ENCODE measurements around the gene ALB. TPM values are rescaled to one million over a fixed set of nuclear protein-coding genes. Genes with fewer than 3 reads are reported as not detected.

The ALB gene
- total RNA-seq, 2 donors from 2014 or later, result 0.41 TPM; not detected in 1

- DNase-seq (ENCODE audit: low spot score), result no peak
These were observed 15.3 kb downstream of the ALB start for GRCh38 chr4:73419106-73420038.

DNA sequence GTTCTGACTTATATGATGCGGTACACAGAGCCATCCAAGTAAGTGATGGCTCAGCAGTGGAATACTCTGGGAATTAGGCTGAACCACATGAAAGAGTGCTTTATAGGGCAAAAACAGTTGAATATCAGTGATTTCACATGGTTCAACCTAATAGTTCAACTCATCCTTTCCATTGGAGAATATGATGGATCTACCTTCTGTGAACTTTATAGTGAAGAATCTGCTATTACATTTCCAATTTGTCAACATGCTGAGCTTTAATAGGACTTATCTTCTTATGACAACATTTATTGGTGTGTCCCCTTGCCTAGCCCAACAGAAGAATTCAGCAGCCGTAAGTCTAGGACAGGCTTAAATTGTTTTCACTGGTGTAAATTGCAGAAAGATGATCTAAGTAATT, 16.5 kb downstream of the ALB start:
- TF ChIP-seq, protein P1, sequence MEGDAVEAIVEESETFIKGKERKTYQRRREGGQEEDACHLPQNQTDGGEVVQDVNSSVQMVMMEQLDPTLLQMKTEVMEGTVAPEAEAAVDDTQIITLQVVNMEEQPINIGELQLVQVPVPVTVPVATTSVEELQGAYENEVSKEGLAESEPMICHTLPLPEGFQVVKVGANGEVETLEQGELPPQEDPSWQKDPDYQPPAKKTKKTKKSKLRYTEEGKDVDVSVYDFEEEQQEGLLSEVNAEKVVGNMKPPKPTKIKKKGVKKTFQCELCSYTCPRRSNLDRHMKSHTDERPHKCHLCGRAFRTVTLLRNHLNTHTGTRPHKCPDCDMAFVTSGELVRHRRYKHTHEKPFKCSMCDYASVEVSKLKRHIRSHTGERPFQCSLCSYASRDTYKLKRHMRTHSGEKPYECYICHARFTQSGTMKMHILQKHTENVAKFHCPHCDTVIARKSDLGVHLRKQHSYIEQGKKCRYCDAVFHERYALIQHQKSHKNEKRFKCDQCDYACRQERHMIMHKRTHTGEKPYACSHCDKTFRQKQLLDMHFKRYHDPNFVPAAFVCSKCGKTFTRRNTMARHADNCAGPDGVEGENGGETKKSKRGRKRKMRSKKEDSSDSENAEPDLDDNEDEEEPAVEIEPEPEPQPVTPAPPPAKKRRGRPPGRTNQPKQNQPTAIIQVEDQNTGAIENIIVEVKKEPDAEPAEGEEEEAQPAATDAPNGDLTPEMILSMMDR (IDR thresholded peaks at IDR 0.05), result no peak
- Histone ChIP-seq H3K36me3 (no peaks in the 10 kb centered on the region), H3K27ac (no peak overlapping the region), H3K9me3 (no peaks in the 10 kb centered on the region), H3K27me3 (no peaks in the 10 kb centered on the region), H3K4me3 (no peak overlapping the region), H3K4me1 (no peaks in the 10 kb centered on the region)
- no peak for DNase-seq (ENCODE audit: low spot score)

More at GRCh38 chr4:73419106-73420038, 15.3 kb downstream of the ALB start:
- H3K36me3 ChIP-seq, result no peaks in the 10 kb centered on the region
- H3K27ac ChIP-seq, result no peak overlapping the region
- H3K9me3 ChIP-seq, result no peaks in the 10 kb centered on the region
- H3K4me1 ChIP-seq, result no peaks in the 10 kb centered on the region
- no peak overlapping the region for H3K4me3 ChIP-seq
- H3K27me3 ChIP-seq, result no peaks in the 10 kb centered on the region
- TF ChIP-seq, protein P1 (IDR thresholded peaks at IDR 0.05), result no peak

DNA sequence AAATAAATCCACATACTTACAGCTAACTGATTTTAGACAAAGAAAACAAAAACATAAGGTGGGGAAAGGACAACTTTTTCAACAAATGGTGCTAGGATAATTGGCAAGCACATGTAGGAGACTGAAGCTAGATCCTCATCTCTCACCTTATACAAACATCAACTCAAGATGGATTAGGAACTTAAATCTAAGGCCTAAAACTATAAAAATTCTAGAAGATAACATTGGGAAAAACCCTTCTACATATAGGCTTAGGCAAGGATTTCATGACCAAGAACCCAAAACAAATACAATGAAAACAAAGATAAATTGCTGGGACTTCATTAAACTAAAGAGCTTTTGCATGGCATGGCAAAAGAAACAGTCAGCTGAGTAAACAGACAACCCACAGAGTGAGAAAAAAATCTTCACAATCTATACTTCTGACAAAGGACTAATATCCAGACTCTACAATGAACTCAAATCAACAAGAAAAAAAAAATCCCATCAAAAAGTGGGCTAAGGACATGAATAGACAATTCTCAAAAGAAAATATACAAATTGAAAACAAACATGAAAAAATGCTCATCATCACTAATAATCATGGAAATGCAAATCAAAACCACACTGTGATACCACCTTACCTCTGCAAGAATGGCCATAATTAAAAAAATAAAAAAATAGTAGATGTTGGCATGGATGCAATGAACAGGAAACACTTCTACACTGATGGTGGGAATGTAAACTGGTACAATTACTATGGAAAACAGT, 17.8 kb downstream of the ALB start:
- Histone ChIP-seq H3K4me1 (no peaks in the 10 kb centered on the region), H3K36me3 (no peaks in the 10 kb centered on the region), H3K9me3 (no peaks in the 10 kb centered on the region), H3K27ac (no peak overlapping the region), H3K27me3 (no peaks in the 10 kb centered on the region), H3K4me3 (no peak overlapping the region)
- TF ChIP-seq, protein P1 (IDR thresholded peaks at IDR 0.05), result no peak
- DNase-seq (ENCODE audit: low spot score), result no peak

- H3K4me1 ChIP-seq, result no peaks in the 10 kb centered on the region
- H3K9me3 ChIP-seq, result no peaks in the 10 kb centered on the region
- H3K27ac ChIP-seq, result no peak overlapping the region
- DNase-seq (ENCODE audit: low spot score), result no peak
- no peak overlapping the region for H3K4me3 ChIP-seq
- TF ChIP-seq, protein P1 (IDR thresholded peaks at IDR 0.05), result no peak
- H3K27me3 ChIP-seq, result no peaks in the 10 kb centered on the region
- no peaks in the 10 kb centered on the region for H3K36me3 ChIP-seq
These were observed 18.3 kb downstream of the ALB start for GRCh38 chr4:73422458-73422752.

DNA sequence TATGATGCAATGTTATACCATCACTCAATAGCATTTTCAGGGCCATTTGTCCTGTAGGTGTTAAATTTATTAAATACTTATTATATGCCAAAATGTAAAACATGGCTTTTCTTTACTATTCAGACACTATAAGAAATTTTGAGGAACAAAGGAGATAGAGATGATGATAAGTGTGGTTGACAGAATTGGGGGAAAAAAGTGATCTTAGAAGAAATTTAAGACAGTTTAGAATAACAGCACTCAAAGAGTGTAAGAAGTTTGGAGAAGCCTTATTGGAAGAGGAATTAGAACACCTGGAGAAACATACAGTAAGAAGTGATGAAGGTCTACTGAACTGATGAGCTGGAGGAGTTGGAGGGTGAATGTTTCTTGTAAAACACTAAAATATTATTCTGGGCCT, 19.1 kb downstream of the ALB start:
- no peak for DNase-seq (ENCODE audit: low spot score)
- H3K4me3 ChIP-seq, result no peak overlapping the region
- no peaks in the 10 kb centered on the region for H3K4me1 ChIP-seq
- H3K36me3 ChIP-seq, result no peaks in the 10 kb centered on the region
- no peaks in the 10 kb centered on the region for H3K9me3 ChIP-seq
- H3K27ac ChIP-seq, result no peak overlapping the region
- H3K27me3 ChIP-seq, result no peaks in the 10 kb centered on the region
- TF ChIP-seq, protein P1 (IDR thresholded peaks at IDR 0.05), result no peak

Data from right atrium auricular region (tissue), 2 donors.